ENCODE results near the gene CAMKMT.

Gene CAMKMT

GRCh38 chr2:44615950-44616518, 254.3 kb downstream of the CAMKMT start:
- ATAC-seq (ENCODE audit: low read depth), result no peak
- Histone ChIP-seq H3K36me3 (ENCODE audit: low read depth) (no peaks in the 10 kb centered on the region), H3K4me1 (ENCODE audit: insufficient read depth, poor library complexity, severe bottlenecking) (no peaks in the 10 kb centered on the region), H3K9me3 (ENCODE audit: severe bottlenecking) (no peaks in the 10 kb centered on the region), H3K4me3 (ENCODE audit: severe bottlenecking) (no peak overlapping the region), H3K27me3 (ENCODE audit: insufficient read depth, poor library complexity, severe bottlenecking) (no peaks in the 10 kb centered on the region), H3K27ac (ENCODE audit: poor library complexity, severe bottlenecking) (no peak overlapping the region)
- DNase-seq (ENCODE audit: low spot score), result no peak
- no peak for TF ChIP-seq CTCF (IDR thresholded peaks at IDR 0.05; ENCODE audit: poor library complexity, severe bottlenecking)

GRCh38 chr2:44616667-44617155, 255.0 kb downstream of the CAMKMT start:
- DNase-seq (ENCODE audit: low spot score) (no peak), ATAC-seq (ENCODE audit: low read depth) (no peak)
- Histone ChIP-seq H3K36me3 (ENCODE audit: low read depth) (no peaks in the 10 kb centered on the region), H3K27ac (ENCODE audit: poor library complexity, severe bottlenecking) (no peak overlapping the region), H3K4me1 (ENCODE audit: insufficient read depth, poor library complexity, severe bottlenecking) (no peaks in the 10 kb centered on the region), H3K9me3 (ENCODE audit: severe bottlenecking) (no peaks in the 10 kb centered on the region), H3K27me3 (ENCODE audit: insufficient read depth, poor library complexity, severe bottlenecking) (no peaks in the 10 kb centered on the region), H3K4me3 (ENCODE audit: severe bottlenecking) (no peak overlapping the region)
- TF ChIP-seq CTCF (IDR thresholded peaks at IDR 0.05; ENCODE audit: poor library complexity, severe bottlenecking), result no peak

GRCh38 chr2:44618251-44619023, 256.7 kb downstream of the CAMKMT start:
- Histone ChIP-seq H3K27ac (ENCODE audit: poor library complexity, severe bottlenecking) (no peak overlapping the region), H3K4me1 (ENCODE audit: insufficient read depth, poor library complexity, severe bottlenecking) (no peaks in the 10 kb centered on the region), H3K27me3 (ENCODE audit: insufficient read depth, poor library complexity, severe bottlenecking) (no peaks in the 10 kb centered on the region), H3K4me3 (ENCODE audit: severe bottlenecking) (no peak overlapping the region), H3K36me3 (ENCODE audit: low read depth) (no peaks in the 10 kb centered on the region), H3K9me3 (ENCODE audit: severe bottlenecking) (no peaks in the 10 kb centered on the region)
- ATAC-seq (ENCODE audit: low read depth) (no peak), DNase-seq (ENCODE audit: low spot score) (no peak)
- no peak for TF ChIP-seq CTCF (IDR thresholded peaks at IDR 0.05; ENCODE audit: poor library complexity, severe bottlenecking)

GRCh38 chr2:44620189-44620990, 258.6 kb downstream of the CAMKMT start:
- H3K9me3 ChIP-seq (ENCODE audit: severe bottlenecking), result no peaks in the 10 kb centered on the region
- no peaks in the 10 kb centered on the region for H3K27me3 ChIP-seq (ENCODE audit: insufficient read depth, poor library complexity, severe bottlenecking)
- no peak for ATAC-seq (ENCODE audit: low read depth)
- no peaks in the 10 kb centered on the region for H3K4me1 ChIP-seq (ENCODE audit: insufficient read depth, poor library complexity, severe bottlenecking)
- no peaks in the 10 kb centered on the region for H3K36me3 ChIP-seq (ENCODE audit: low read depth)
- H3K27ac ChIP-seq (ENCODE audit: poor library complexity, severe bottlenecking), result no peak overlapping the region
- no peak for DNase-seq (ENCODE audit: low spot score)
- H3K4me3 ChIP-seq (ENCODE audit: severe bottlenecking), result no peak overlapping the region
- no peak for TF ChIP-seq CTCF (IDR thresholded peaks at IDR 0.05; ENCODE audit: poor library complexity, severe bottlenecking)

All from RWPE2 (cell line).